ENCODE measurements around the gene CNOT6L. TPM values are rescaled to one million over a fixed set of nuclear protein-coding genes. Genes with fewer than 3 reads are reported as not detected.

Gene CNOT6L
- total RNA-seq, 1 experiment from 2014 or later: 29.4 TPM

- Histone ChIP-seq H3K27me3 (ENCODE audit: insufficient read depth, low read length) (no peaks in the 10 kb centered on the region), H3K79me2 (ENCODE audit: insufficient read depth, low read length) (peaks cover 34% of the 10 kb centered on the region), H3K4me3 (replicated peaks in 1 of 2; ENCODE audit: low read depth in 1 of 2, low read length in 2 of 2) (no peak overlapping the region), H4K20me1 (ENCODE audit: insufficient read depth) (no peaks in the 10 kb centered on the region; the same call in 1 of the 2 replicates), H3K9me2 (ENCODE audit: insufficient read depth) (no peaks in the 10 kb centered on the region), H3K4me2 (ENCODE audit: low read length) (no peak overlapping the region), H2AFZ (ENCODE audit: low read depth, low read length, poor library complexity, severe bottlenecking) (no peak overlapping the region), H3K9me3 (ENCODE audit: control insufficient read depth in 1 of 2, insufficient read depth in 1 of 2, low read depth in 1 of 2, low read length in 2 of 2) (no peaks in the 10 kb centered on the region), H3K9ac (ENCODE audit: low read length) (no peak overlapping the region), H3K27ac (ENCODE audit: low read depth, low read length) (no peak overlapping the region), H3K4me1 (ENCODE audit: control insufficient read depth in 1 of 2, insufficient read depth in 2 of 2, low read length in 2 of 2) (no peaks in the 10 kb centered on the region), H3K36me3 (ENCODE audit: control insufficient read depth in 1 of 2, insufficient read depth in 2 of 2, low read length in 2 of 2) (no peaks in the 10 kb centered on the region)
- TF ChIP-seq MAX (IDR thresholded peaks at IDR 0.05) (no peak), EZH2 (IDR thresholded peaks at IDR 0.05) (no peak), YY1 (IDR thresholded peaks at IDR 0.05; ENCODE audit: extremely low read depth, insufficient replicate concordance, low read depth, low read length) (no peak), EZH2phosphoT487 (IDR thresholded peaks at IDR 0.05; ENCODE audit: borderline replicate concordance) (no peak), SP1 (IDR thresholded peaks at IDR 0.05; ENCODE audit: low read depth) (no peak), FOSL1 (IDR thresholded peaks at IDR 0.05; ENCODE audit: low read depth) (no peak), POLR2AphosphoS5 (IDR thresholded peaks at IDR 0.05; ENCODE audit: low read depth, low read length) (no peak), CEBPB (IDR thresholded peaks at IDR 0.05; ENCODE audit: low read depth) (no peak), SRF (IDR thresholded peaks at IDR 0.05; ENCODE audit: low read depth) (no peak), ATF3 (IDR thresholded peaks at IDR 0.05) (no peak), JUND (IDR thresholded peaks at IDR 0.05) (no peak), ZBTB33 (IDR thresholded peaks at IDR 0.05; ENCODE audit: extremely low read depth, insufficient replicate concordance, low read length) (no peak)
- TF ChIP-seq, protein P1, sequence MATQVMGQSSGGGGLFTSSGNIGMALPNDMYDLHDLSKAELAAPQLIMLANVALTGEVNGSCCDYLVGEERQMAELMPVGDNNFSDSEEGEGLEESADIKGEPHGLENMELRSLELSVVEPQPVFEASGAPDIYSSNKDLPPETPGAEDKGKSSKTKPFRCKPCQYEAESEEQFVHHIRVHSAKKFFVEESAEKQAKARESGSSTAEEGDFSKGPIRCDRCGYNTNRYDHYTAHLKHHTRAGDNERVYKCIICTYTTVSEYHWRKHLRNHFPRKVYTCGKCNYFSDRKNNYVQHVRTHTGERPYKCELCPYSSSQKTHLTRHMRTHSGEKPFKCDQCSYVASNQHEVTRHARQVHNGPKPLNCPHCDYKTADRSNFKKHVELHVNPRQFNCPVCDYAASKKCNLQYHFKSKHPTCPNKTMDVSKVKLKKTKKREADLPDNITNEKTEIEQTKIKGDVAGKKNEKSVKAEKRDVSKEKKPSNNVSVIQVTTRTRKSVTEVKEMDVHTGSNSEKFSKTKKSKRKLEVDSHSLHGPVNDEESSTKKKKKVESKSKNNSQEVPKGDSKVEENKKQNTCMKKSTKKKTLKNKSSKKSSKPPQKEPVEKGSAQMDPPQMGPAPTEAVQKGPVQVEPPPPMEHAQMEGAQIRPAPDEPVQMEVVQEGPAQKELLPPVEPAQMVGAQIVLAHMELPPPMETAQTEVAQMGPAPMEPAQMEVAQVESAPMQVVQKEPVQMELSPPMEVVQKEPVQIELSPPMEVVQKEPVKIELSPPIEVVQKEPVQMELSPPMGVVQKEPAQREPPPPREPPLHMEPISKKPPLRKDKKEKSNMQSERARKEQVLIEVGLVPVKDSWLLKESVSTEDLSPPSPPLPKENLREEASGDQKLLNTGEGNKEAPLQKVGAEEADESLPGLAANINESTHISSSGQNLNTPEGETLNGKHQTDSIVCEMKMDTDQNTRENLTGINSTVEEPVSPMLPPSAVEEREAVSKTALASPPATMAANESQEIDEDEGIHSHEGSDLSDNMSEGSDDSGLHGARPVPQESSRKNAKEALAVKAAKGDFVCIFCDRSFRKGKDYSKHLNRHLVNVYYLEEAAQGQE (IDR thresholded peaks at IDR 0.05; ENCODE audit: low read depth): no peak
- DNase-seq (ENCODE audit: low read depth, low spot score): no peak
- ATAC-seq: no peak
- ChIA-PET RAD21 (ENCODE audit: low non-redundant PET in 1 of 2, low total read pairs in 2 of 2, uncharacterized antibody in 2 of 2, unreplicated experiment in 2 of 2) (no interaction called here), POLR2A (interaction anchor here (1.0 kb wide), 1 partner anchor 29 kb away, joined by 4 read pairs; no protein-coding TSS in a partner anchor), CTCF (no interaction called here)
- intact Hi-C loops (cut with micrococcal nuclease): no loop called here
- no TSS peak for BruUV-seq (replicated peaks)
Observed at GRCh38 chr4:77788990-77789389, 30.2 kb downstream of the CNOT6L start.

All from HCT116 (cell line).